ENCODE results near the gene MICAL2. TPM values are rescaled to one million over a fixed set of nuclear protein-coding genes. Genes with fewer than 3 reads are reported as not detected.
A peak's percentile ranks its signal among the peaks of the same experiment; 100 is the strongest.

MICAL2 gene
- total and polyA plus RNA-seq, 2 of the 13 experiments (the other 11 are each of a cell fraction or from before 2014, with no cell fraction given), result 0.78 to 1.1 TPM

DNA sequence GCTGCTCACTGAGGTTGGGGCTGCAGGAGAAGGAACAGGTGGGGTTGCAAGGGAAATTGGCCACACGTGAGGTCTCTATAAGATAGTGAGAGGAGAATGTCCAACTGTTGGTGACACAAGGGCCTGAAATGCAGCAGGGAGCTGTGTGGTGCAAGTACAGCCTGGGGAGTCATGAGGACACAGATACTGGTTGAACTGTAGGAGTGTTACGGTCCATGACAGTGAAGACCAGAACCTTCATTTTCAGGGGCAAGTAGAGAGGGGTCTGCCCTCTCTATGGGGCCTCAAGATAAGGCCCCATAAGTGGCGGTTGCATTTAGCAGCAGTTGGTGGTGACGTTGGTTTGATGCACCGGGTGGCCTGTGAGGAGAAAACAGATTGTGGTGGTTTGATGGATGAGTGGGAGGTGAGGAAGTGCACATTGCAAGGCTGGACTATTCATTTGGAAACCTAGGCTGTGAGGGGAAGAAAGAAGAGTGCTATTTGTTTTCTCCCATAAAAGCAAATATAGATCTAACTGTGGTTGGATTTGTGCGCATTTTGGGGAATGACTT, 39.4 kb downstream of the MICAL2 start:
- no peak overlapping the region for H2AFZ ChIP-seq (ENCODE audit: low read length)
- intact Hi-C loops (cut with micrococcal nuclease; ENCODE audit: unreplicated experiment), result no loop called here
- DNase-seq (ENCODE audit: low spot score), result no peak
- peak overlapping the region; percentile 41 for H3K4me2 ChIP-seq (ENCODE audit: low read depth, low read length)
- no peaks in the 10 kb centered on the region; a peak in 1 of 5 replicates for H3K27me3 ChIP-seq (ENCODE audit: control insufficient read depth in 1 of 2, insufficient read depth in 2 of 2, low read length in 2 of 2)
- no TSS peak for BruUV-seq (replicated peaks)
- H3K36me3 ChIP-seq (replicated peaks in 1 of 2; ENCODE audit: control insufficient read depth in 1 of 2, insufficient read depth in 2 of 2, low read length in 2 of 2), result no peaks in the 10 kb centered on the region
- in situ Hi-C loops (cut with HindIII; ENCODE audit: extremely low pct_ligation_motif_present, low pct_unique_long_range_greater_than_20kb), result no loop called here
- ChIA-PET CTCF (ENCODE audit: low intra/inter-chr PET ratio, low total read pairs) (no interaction called here), POLR2A (no interaction called here)
- H3K4me1 ChIP-seq (ENCODE audit: insufficient read depth, low read length), result peaks cover 20% of the 10 kb centered on the region
- H3K4me3 ChIP-seq (replicated peaks in 1 of 3; ENCODE audit: insufficient read depth in 1 of 3, low read depth in 2 of 3, low read length in 3 of 3), result peak overlapping the region in 1 of 3 experiments; percentile 7; a peak in 1 of 6 replicates
- H3K27ac ChIP-seq (ENCODE audit: extremely low read length, insufficient read depth, low read length), result no peak overlapping the region
- no peak for FAIRE-seq
- WGBS (ENCODE audit: low lambda C conversion rate), result 21% methylated on average over 6 of the region's 6 CpGs
- no peaks in the 10 kb centered on the region for H3K9me3 ChIP-seq (ENCODE audit: low read length)
- peak; percentile 59 for ATAC-seq
- TF ChIP-seq ZNF83 (CRISPR knock-in tag; IDR thresholded peaks at IDR 0.05; ENCODE audit: borderline replicate concordance) (no peak), MIXL1 (CRISPR knock-in tag; IDR thresholded peaks at IDR 0.05) (no peak), ZBTB21 (CRISPR knock-in tag; IDR thresholded peaks at IDR 0.05) (no peak), PRMT3 (CRISPR knock-in tag; IDR thresholded peaks at IDR 0.05; ENCODE audit: borderline replicate concordance, low read depth) (no peak), ZBTB7A (CRISPR knock-in tag; IDR thresholded peaks at IDR 0.05) (no peak), CBX5 (CRISPR knock-in tag; IDR thresholded peaks at IDR 0.05; ENCODE audit: borderline replicate concordance) (no peak), FOXJ3 (CRISPR knock-in tag; IDR thresholded peaks at IDR 0.05; ENCODE audit: borderline replicate concordance) (no peak), ZNF781 (CRISPR knock-in tag; IDR thresholded peaks at IDR 0.05; ENCODE audit: borderline replicate concordance, not compliant biosample characterization) (no peak), KDM3A (CRISPR knock-in tag; IDR thresholded peaks at IDR 0.05; ENCODE audit: low read depth) (no peak), RAD21 (CRISPR knock-in tag; IDR thresholded peaks at IDR 0.05) (no peak), KAT7 (CRISPR knock-in tag; IDR thresholded peaks at IDR 0.05; ENCODE audit: borderline replicate concordance) (no peak), ZNF780A (CRISPR knock-in tag; IDR thresholded peaks at IDR 0.05) (no peak), ZKSCAN8 (CRISPR knock-in tag; IDR thresholded peaks at IDR 0.05; ENCODE audit: borderline replicate concordance) (no peak), CHD2 (IDR thresholded peaks at IDR 0.05; ENCODE audit: low read depth, low read length) (no peak), NCOR1 (IDR thresholded peaks at IDR 0.05; ENCODE audit: borderline replicate concordance, low read length) (no peak)
- TF ChIP-seq, protein P1, sequence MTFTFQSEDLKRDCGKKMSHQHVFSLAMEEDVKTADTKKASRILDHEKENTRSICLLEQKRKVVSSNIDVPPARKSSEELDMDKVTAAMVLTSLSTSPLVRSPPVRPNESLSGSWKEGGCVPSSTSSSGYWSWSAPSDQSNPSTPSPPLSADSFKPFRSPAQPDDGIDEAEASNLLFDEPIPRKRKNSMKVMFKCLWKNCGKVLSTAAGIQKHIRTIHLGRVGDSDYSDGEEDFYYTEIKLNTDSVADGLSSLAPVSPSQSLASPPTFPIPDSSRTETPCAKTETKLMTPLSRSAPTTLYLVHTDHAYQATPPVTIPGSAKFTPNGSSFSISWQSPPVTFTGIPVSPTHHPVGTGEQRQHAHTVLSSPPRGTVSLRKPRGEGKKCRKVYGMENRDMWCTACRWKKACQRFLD (CRISPR knock-in tag; IDR thresholded peaks at IDR 0.05; ENCODE audit: borderline replicate concordance), result no peak
- TF ChIP-seq, protein P2, sequence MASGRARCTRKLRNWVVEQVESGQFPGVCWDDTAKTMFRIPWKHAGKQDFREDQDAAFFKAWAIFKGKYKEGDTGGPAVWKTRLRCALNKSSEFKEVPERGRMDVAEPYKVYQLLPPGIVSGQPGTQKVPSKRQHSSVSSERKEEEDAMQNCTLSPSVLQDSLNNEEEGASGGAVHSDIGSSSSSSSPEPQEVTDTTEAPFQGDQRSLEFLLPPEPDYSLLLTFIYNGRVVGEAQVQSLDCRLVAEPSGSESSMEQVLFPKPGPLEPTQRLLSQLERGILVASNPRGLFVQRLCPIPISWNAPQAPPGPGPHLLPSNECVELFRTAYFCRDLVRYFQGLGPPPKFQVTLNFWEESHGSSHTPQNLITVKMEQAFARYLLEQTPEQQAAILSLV (CRISPR knock-in tag; IDR thresholded peaks at IDR 0.05; ENCODE audit: borderline replicate concordance), result no peak
- TF ChIP-seq, protein P3, sequence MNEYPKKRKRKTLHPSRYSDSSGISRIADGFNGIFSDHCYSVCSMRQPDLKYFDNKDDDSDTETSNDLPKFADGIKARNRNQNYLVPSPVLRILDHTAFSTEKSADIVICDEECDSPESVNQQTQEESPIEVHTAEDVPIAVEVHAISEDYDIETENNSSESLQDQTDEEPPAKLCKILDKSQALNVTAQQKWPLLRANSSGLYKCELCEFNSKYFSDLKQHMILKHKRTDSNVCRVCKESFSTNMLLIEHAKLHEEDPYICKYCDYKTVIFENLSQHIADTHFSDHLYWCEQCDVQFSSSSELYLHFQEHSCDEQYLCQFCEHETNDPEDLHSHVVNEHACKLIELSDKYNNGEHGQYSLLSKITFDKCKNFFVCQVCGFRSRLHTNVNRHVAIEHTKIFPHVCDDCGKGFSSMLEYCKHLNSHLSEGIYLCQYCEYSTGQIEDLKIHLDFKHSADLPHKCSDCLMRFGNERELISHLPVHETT (CRISPR knock-in tag; conservative IDR thresholded peaks at IDR 0.05), result no peak
- H3K9ac ChIP-seq (ENCODE audit: insufficient read depth, low read depth, low read length), result no peak overlapping the region
- H4K20me1 ChIP-seq (ENCODE audit: insufficient read depth, low read length), result no peaks in the 10 kb centered on the region
- no peaks in the 10 kb centered on the region for H3K79me2 ChIP-seq (ENCODE audit: insufficient read depth, low read length)
